ENCODE measurements around the gene LRCOL1.

DNA sequence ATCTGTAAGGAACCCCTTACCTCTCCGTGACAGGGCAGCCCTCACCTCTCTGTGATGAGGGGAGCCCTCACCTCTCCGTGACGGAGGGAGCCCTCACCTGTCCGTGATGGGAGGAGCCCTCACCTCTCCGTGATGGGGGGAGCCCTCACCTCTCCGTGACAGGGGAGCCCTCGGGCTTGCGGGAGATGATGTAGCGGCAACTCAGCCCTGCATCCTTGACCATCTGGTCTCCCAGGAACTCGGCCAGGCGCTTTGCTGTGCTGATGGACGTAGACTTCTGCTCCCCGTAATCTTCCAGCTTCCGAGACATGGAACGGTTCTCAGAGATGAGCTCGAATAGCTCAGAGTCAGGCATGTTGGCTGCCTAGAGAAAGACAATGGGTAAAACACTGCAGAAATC lies 48.8 kb upstream of the LRCOL1 start:
- TF ChIP-seq, protein P1, sequence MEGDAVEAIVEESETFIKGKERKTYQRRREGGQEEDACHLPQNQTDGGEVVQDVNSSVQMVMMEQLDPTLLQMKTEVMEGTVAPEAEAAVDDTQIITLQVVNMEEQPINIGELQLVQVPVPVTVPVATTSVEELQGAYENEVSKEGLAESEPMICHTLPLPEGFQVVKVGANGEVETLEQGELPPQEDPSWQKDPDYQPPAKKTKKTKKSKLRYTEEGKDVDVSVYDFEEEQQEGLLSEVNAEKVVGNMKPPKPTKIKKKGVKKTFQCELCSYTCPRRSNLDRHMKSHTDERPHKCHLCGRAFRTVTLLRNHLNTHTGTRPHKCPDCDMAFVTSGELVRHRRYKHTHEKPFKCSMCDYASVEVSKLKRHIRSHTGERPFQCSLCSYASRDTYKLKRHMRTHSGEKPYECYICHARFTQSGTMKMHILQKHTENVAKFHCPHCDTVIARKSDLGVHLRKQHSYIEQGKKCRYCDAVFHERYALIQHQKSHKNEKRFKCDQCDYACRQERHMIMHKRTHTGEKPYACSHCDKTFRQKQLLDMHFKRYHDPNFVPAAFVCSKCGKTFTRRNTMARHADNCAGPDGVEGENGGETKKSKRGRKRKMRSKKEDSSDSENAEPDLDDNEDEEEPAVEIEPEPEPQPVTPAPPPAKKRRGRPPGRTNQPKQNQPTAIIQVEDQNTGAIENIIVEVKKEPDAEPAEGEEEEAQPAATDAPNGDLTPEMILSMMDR (IDR thresholded peaks at IDR 0.05; ENCODE audit: low read depth, low read length, poor library complexity, severe bottlenecking) = no peak
- TF ChIP-seq EZH2phosphoT487 (IDR thresholded peaks at IDR 0.05; ENCODE audit: borderline replicate concordance, low read length) = no peak

Data from DOHH2 (cell line).